ENCODE measurements around the gene NUDCD3.

GRCh38 chr7:44538093-44538797, 47.8 kb upstream of the NUDCD3 start:
- TF ChIP-seq, protein P1, sequence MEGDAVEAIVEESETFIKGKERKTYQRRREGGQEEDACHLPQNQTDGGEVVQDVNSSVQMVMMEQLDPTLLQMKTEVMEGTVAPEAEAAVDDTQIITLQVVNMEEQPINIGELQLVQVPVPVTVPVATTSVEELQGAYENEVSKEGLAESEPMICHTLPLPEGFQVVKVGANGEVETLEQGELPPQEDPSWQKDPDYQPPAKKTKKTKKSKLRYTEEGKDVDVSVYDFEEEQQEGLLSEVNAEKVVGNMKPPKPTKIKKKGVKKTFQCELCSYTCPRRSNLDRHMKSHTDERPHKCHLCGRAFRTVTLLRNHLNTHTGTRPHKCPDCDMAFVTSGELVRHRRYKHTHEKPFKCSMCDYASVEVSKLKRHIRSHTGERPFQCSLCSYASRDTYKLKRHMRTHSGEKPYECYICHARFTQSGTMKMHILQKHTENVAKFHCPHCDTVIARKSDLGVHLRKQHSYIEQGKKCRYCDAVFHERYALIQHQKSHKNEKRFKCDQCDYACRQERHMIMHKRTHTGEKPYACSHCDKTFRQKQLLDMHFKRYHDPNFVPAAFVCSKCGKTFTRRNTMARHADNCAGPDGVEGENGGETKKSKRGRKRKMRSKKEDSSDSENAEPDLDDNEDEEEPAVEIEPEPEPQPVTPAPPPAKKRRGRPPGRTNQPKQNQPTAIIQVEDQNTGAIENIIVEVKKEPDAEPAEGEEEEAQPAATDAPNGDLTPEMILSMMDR (IDR thresholded peaks at IDR 0.05), result no peak
- no peak for TF ChIP-seq EP300 (IDR thresholded peaks at IDR 0.05)
- no peak for TF ChIP-seq POLR2A (IDR thresholded peaks at IDR 0.05)

Data from sigmoid colon (tissue), 4 donors.